Measurements from ENCODE around the gene ATP2A3.

DNA sequence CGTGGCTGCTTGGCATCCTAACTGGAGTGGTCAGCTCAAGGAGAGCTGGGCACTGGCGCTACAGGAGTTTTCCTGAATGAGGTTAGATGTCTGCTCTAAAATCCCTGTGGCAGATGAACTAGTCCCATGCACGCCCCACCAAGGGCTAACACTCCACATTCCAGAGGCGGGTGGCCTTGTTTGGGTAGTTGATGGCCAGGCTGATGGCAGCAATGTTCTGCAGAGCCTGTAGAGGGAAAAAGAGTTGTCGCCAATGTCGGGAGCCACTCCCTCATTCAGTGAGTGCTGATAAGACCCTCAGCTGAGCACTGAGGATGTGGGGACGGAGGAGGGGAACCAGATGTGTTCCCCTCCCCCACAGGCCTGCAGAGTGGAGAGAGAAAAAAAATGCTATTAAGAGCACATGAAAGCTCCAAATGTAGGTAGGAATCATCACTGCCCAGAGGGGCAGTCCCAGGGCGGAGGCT lies 42.5 kb upstream of the ATP2A3 start:
- TF ChIP-seq POLR2A (IDR thresholded peaks at IDR 0.05) = no peak
- TF ChIP-seq CTCF (IDR thresholded peaks at IDR 0.05) = no peak

All from adrenal gland (tissue), 5 donors.